ENCODE measurements around the gene MYBL2. TPM values are rescaled to one million over a fixed set of nuclear protein-coding genes. Genes with fewer than 3 reads are reported as not detected.
"Not testable (repeated sequence)": the region's sequence is repeated elsewhere in the genome, so short reads cannot be mapped to it uniquely, and the experiment has no call there.

The MYBL2 gene
- total RNA-seq, 1 donor from 2014 or later, result 1.7 TPM

- no peak for ATAC-seq
These were observed 12.9 kb upstream of the MYBL2 start for GRCh38 chr20:43653966-43654365.

GRCh38 chr20:43655176-43655575 lies 11.7 kb upstream of the MYBL2 start:
- H3K36me3 ChIP-seq; H3K9me3 ChIP-seq; intact Hi-C loops (cut with DNase I); H3K4me3 ChIP-seq; H3K27ac ChIP-seq; DNase-seq; ATAC-seq; H3K27me3 ChIP-seq (ENCODE audit: low read depth); H3K4me1 ChIP-seq: not testable (repeated sequence)

More at GRCh38 chr20:43653966-43654365, 12.9 kb upstream of the MYBL2 start:
- no peaks in the 10 kb centered on the region for H3K27me3 ChIP-seq (ENCODE audit: low read depth)
- no peak for TF ChIP-seq CTCF (IDR thresholded peaks at IDR 0.05)
- H3K27ac ChIP-seq, result no peak overlapping the region
- H3K4me1 ChIP-seq, result no peaks in the 10 kb centered on the region
- intact Hi-C loops (cut with DNase I), result no loop called here
- no peaks in the 10 kb centered on the region for H3K36me3 ChIP-seq
- H3K4me3 ChIP-seq, result no peak overlapping the region
- no peak for DNase-seq
- H3K9me3 ChIP-seq, result no peaks in the 10 kb centered on the region

- DNase-seq (no peak), ATAC-seq (no peak)
- H3K4me3 ChIP-seq, result no peak overlapping the region
- intact Hi-C loops (cut with DNase I), result no loop called here
- H3K36me3 ChIP-seq, result no peaks in the 10 kb centered on the region
- no peaks in the 10 kb centered on the region for H3K4me1 ChIP-seq
- no peak overlapping the region for H3K27ac ChIP-seq
- no peak for TF ChIP-seq CTCF (IDR thresholded peaks at IDR 0.05)
- no peaks in the 10 kb centered on the region for H3K27me3 ChIP-seq (ENCODE audit: low read depth)
- no peaks in the 10 kb centered on the region for H3K9me3 ChIP-seq
These were observed 11.0 kb upstream of the MYBL2 start for GRCh38 chr20:43655937-43656336.

GRCh38 chr20:43658069-43658722 lies 8.7 kb upstream of the MYBL2 start:
- DNase-seq, result no peak
- intact Hi-C loops (cut with DNase I), result no loop called here
- Histone ChIP-seq H3K27ac (no peak overlapping the region), H3K27me3 (ENCODE audit: low read depth) (no peaks in the 10 kb centered on the region), H3K4me1 (no peaks in the 10 kb centered on the region), H3K4me3 (peak overlapping the region; percentile 73), H3K36me3 (no peaks in the 10 kb centered on the region), H3K9me3 (no peaks in the 10 kb centered on the region)
- peak in 1 of 2 donors; percentile 3 for ATAC-seq
- TF ChIP-seq CTCF (IDR thresholded peaks at IDR 0.05), result no peak

- no peak for TF ChIP-seq CTCF (IDR thresholded peaks at IDR 0.05)
- Histone ChIP-seq H3K4me3 (no peak overlapping the region), H3K27me3 (ENCODE audit: low read depth) (no peaks in the 10 kb centered on the region), H3K9me3 (no peaks in the 10 kb centered on the region), H3K36me3 (no peaks in the 10 kb centered on the region), H3K27ac (no peak overlapping the region), H3K4me1 (no peaks in the 10 kb centered on the region)
- ATAC-seq (no peak), DNase-seq (no peak)
- intact Hi-C loops (cut with DNase I), result no loop called here
These were observed 8.0 kb upstream of the MYBL2 start for GRCh38 chr20:43658723-43659419.

- no peak for ATAC-seq
- DNase-seq, result no peak
These were observed 3.8 kb upstream of the MYBL2 start for GRCh38 chr20:43662943-43663655.

More at GRCh38 chr20:43662943-43663655, 3.8 kb upstream of the MYBL2 start:
- no peak overlapping the region for H3K4me3 ChIP-seq
- H3K27ac ChIP-seq, result no peak overlapping the region
- H3K9me3 ChIP-seq, result no peaks in the 10 kb centered on the region
- intact Hi-C loops (cut with DNase I), result no loop called here
- peaks cover 20% of the 10 kb centered on the region for H3K27me3 ChIP-seq (ENCODE audit: low read depth)
- H3K4me1 ChIP-seq, result peaks cover 8% of the 10 kb centered on the region
- H3K36me3 ChIP-seq, result no peaks in the 10 kb centered on the region
- TF ChIP-seq CTCF (IDR thresholded peaks at IDR 0.05), result no peak
